ENCODE measurements around the gene KCNMA1.

KCNMA1 gene

DNA sequence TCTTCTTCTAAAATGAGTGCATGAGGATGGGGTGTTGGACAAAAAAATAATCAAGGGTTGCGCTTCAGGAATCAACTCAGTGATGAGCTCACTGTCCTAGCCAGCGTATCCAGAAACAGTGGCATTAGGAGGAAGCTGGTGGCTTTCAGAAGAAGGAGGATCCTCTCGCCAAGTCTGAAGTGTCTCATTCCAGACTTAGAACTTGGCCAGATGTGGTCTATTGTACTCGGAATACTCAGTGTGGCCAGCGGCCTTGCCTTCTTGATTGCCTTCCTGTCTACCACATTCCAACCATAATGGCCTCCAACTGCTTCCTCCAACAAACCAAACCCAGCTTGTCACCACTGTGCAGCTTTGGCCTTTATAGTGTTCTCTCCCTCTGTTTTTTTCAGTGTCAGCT, 732.4 kb downstream of the KCNMA1 start:
- DNase-seq = no peak

DNA sequence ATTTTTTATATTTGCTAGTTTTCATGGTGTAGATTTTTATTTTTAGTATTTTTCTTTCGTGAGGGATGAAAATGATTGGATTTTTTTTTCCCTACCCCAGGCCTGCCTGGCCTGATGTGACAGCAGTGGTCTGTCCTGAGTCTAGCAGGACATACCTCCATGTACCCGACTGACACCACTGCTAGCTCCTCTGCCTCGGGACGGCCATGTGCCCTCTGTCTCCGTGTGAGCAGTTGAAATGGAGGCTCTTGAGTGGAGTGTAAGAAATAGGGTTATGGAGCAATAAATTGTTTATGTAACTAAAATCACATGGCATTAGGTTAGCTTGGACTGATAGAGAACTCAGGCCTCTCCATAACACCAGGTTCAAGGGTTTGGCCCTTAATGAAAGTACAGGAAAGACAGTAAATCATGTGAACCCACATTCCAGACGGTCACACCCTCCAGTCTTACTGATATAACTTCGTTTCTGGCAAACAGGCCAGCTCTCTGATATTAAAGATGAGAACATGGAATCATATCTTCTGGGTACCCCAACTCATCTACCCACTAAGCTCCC, 734.1 kb downstream of the KCNMA1 start:
- DNase-seq = no peak

GRCh38 chr10:76902949-76903348, 734.7 kb downstream of the KCNMA1 start:
- DNase-seq = peak in 1 of 3 experiments; percentile 13

GRCh38 chr10:76901701-76902100, 735.9 kb downstream of the KCNMA1 start:
- DNase-seq = no peak

DNA sequence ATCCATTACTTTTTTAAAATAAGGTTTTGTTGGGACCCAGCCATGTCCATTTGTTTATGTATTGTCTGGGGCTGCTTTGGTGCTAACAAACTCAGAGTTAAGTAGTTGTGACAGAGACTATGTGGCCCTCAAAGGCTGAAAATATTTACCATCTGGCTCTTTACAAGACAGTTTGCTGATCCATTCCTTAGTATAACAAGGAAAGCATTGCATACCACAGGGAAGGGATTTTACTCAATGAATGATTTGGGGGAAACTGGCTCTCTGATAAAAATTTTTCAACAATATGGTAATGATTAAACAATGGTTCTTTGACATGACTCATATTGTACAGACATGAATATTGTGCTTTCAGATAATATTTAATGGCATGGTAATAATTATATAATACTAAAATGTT, 738.1 kb downstream of the KCNMA1 start:
- no peak for DNase-seq

- no peak for DNase-seq
Measured at GRCh38 chr10:76892766-76893479, 744.7 kb downstream of the KCNMA1 start.

DNA sequence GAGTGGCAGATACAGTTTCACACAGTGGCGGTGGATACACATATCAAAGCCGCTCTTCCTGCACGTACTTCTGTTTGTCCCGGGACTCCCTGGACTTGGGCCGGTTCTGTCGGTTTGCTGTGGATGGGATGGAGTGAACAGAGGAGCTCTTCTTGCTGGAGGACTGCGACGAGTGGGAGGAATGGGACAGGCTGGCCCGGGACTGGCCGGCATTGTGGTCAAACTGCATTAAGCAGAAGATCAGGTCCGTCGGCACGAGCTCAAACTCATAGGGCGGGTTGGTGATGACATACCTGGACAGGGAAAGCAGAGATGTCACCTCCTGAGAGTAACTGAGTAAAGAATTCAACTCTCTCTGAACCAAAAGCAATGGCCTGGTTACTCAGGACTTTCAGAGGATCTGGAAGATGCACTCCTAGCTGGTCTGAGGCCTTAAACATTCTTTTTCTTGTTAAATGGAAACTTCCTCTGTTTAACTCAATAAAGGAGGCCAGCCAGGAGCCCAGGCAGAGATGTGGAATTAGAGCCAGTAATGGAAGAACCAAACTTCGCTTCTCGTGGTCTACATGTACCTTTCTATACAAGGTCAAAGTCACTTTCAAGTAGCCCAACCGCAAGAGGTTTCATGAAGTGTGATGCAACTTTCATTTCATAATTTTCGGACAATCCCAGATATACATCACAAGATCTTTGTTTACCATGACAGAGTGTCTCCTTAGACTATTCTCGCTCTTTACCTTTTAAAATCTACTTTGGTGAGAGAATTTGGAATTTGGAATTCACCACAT, 750.2 kb downstream of the KCNMA1 start:
- no peak for DNase-seq

- peak in 1 of 3 experiments; percentile 18 for DNase-seq
Measured at GRCh38 chr10:76885816-76886215, 751.8 kb downstream of the KCNMA1 start.

DNA sequence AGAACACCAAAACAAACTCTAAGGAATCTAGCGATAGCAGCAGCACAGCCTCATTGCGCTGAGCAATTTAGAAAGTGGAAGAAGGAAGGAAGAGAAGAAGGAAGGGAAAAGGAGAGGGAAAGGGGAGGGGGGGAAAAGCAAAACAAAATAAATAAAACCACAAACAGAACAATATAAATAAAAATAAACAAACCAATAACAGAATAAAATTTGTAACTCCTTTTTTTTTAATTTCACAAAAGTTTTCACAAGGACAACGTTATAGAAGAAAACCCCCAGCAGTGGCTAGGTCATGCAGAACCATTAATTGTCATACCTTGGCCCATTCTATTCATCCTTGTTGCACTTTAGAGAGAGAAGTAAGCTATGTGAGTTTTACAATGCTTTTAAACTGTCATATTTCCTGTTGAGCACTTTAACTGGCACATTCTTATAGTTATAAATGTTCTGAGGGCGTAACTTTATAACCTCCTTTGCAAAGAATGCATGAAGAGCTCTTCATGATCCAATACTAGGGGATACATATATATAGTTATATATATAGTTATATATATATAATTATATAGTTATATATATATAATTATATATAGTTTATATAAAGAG, 752.8 kb downstream of the KCNMA1 start:
- no peak for DNase-seq

DNA sequence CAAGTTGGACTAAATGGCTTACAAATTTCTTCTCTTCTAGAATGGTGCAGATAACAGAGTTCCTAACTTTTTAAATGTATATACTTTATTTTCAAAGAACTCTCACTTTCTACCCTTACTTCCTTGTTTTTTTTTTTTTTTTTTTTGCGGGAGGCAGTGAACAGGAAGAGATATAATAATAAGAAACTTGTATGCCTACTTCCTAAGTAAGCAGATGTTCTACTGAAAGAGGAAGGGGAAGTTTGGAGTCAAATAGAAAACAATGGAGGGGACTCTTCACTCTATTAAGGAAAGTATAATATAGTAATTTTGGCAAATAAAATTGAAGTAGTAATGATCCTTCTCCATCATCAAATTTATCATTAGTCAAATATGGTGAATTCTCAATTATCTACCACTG, 754.0 kb downstream of the KCNMA1 start:
- DNase-seq = no peak

- DNase-seq = no peak
Measured at GRCh38 chr10:76882796-76883195, 754.8 kb downstream of the KCNMA1 start.

DNA sequence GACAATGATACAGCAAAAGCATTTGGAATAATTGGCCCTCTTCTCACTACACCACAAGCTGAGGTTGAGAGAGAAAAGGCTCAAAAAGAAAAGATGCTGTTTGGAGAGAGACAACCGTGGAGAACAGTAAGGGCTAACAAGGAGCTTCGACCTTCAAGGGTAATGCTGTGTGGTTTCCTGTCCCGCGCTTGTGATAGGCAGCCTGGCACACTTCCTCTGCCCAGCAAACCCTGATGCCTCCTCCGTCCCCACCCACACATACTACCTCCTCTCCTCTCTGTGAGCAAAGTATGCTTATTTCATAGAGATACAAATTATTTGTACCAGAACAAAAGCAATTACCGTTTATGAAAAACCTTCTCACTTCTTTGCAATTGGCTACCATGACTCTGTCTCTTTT, 755.4 kb downstream of the KCNMA1 start:
- DNase-seq = no peak

DNA sequence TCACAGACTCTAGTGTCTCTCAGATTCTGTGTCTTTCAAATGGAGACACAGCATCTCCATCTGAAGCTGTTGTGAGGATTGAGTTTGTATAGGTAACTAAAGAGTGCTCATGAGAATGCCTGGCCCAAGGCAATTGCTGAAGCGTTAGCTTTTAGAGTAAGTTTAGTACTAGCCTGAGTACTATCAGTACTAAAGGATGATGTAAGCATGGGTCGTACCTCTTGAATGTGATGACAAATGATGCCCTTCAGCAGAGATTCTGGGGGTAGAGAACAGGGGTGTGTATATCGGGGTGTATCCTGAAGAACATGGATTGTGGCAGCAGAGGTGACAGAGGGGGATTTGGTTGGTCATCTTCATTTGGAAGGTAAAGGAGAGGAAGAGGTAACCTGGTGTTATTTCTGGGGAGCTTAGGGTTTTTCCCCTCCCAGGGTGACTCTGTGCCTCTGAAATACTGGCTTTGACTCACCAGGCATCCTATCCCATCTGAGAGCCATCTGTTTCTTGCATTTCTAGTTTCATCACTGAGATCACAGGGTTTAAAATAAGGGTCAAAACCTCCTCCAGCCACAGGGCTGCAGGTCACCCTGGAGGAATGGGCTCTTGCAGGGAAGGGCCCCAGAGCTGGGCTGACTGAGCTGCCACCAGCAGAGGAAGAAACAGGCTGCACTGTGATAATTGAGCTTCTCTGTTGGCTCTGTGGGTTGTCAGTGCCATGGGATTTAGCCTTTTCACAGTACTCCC, 756.0 kb downstream of the KCNMA1 start:
- DNase-seq = no peak

GRCh38 chr10:76880931-76881330, 756.7 kb downstream of the KCNMA1 start:
- no peak for DNase-seq

DNA sequence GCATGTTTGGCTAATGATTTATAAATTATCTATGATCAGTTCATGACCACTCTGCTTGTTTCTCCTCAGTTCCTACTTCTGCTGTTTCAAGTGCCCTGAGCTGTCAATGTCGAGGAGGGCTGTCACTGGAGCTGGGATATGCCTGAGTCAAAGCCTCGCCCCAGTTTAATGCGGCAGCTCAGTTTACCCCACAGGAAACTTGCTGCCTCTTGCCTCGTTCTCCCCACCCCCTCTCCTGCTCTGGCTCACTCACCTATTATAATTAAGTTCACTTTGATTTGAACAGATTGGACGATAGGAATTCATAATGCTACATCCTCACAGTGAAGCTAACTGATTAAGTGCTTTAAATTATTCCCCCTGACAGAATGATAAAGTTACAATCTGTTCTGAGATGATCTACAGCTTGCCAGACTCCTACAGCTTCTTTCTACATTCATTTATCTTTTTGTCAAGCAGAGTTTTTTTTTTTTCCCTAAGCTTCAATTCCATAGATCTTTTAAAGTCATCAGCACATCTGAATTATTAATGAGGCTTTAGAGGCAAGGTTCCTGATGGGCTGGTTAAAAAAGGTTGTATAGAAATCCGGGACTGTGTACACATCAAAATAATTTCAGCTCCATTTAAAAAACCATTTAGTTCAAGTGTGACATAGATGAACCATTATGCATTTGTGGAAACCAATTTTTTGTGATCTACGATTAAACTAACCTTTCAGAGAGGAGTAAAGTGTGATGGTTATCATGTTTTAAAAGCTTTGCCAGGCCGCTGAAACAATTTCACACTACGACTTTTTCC, 758.3 kb downstream of the KCNMA1 start:
- peak in 2 of 3 experiments; percentile 47 to 51 for DNase-seq

- no peak for DNase-seq
Measured at GRCh38 chr10:76878514-76878913, 759.1 kb downstream of the KCNMA1 start.

GRCh38 chr10:76874896-76875295, 762.7 kb downstream of the KCNMA1 start:
- no peak for DNase-seq

- DNase-seq = no peak
Measured at GRCh38 chr10:76874176-76874575, 763.4 kb downstream of the KCNMA1 start.

GRCh38 chr10:76871697-76872295, 765.8 kb downstream of the KCNMA1 start:
- peak in 2 of 3 experiments; percentile 7 to 60 for DNase-seq

DNA sequence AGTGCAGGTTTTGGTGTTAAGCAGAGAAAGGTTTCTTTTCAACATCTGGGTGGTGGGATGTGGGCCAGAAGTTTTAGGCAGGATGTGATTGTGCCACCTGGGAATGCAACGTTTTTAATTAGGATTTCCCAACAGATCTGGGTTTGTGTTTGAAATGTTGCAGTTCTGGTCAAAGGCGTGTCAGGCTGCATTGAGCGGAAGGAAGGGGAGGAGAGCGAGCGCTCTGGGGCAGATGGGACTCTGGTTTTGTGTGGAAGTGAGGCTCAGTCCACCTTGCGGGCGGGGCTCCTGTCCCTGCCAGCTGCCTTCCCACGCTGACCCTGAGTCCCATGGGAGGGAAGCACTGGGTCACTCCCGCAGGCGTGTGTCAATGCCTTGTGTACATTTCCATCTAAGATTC, 767.7 kb downstream of the KCNMA1 start:
- no peak for DNase-seq

All from NCI-H1417 (cell line).